Measurements from ENCODE around the gene MPG. TPM values are rescaled to one million over a fixed set of nuclear protein-coding genes. Genes with fewer than 3 reads are reported as not detected.

The MPG gene
- total and polyA plus RNA-seq, 2 donors (not counting 1 experiment from before 2014, with no cell fraction given), result 59.6 to 66.4 TPM

- intact Hi-C loops (cut with micrococcal nuclease), result loop anchor here (1.0 kb wide), 1 partner anchor 20 kb away; no protein-coding TSS in a partner anchor
- H3K9me3 Mint-ChIP-seq (ENCODE audit: insufficient read depth), result no peaks in the 10 kb centered on the region
- peaks cover 25% of the 10 kb centered on the region for H3K4me1 Mint-ChIP-seq
- H3K4me3 Mint-ChIP-seq, result peak overlapping the region; percentile 80
- ChIA-PET CTCF (interaction anchor here (0.9 to 4.2 kb wide), 6 partner anchors 11 to 97 kb away, joined by 4 to 31 read pairs (median 5); partner anchors contain the start of gene RHBDF1), POLR2A (interaction anchor here (1.1 to 1.7 kb wide), 2 partner anchors 19 to 47 kb away, joined by 4 to 9 read pairs; no protein-coding TSS in a partner anchor)
- peak overlapping the region; percentile 67 for H3K4me2 ChIP-seq (replicated peaks; ENCODE audit: low read depth, low read length, poor library complexity, severe bottlenecking)
- H3K9me3 ChIP-seq (ENCODE audit: control extremely low read depth in 1 of 3, control insufficient read depth in 2 of 3, insufficient read depth in 1 of 3, low read length in 2 of 3), result no peaks in the 10 kb centered on the region
- peak overlapping the region; percentile 96 for H3K27ac Mint-ChIP-seq
- no peaks in the 10 kb centered on the region for H3K27me3 ChIP-seq (replicated peaks in 1 of 4; ENCODE audit: control extremely low read depth in 1 of 4, control insufficient read depth in 3 of 4, insufficient read depth in 4 of 4, low read length in 3 of 4)
- TF ChIP-seq EZH2 (IDR thresholded peaks at IDR 0.05; ENCODE audit: borderline replicate concordance, insufficient read depth, low read depth, low read length, poor library complexity, severe bottlenecking), result no peak
- no peak for TF ChIP-seq CTCF (IDR thresholded peaks at IDR 0.05)
- ATAC-seq (ENCODE audit: low read depth) (no peak), DNase-seq (no peak)
- peaks cover 13% of the 10 kb centered on the region for H3K79me2 ChIP-seq (ENCODE audit: control insufficient read depth, insufficient read depth, low read length)
- peaks cover 0 to 44% of the 10 kb centered on the region in 2 experiments for H3K36me3 ChIP-seq (replicated peaks in 1 of 2; ENCODE audit: control extremely low read depth in 1 of 2, control insufficient read depth in 1 of 2, extremely low read depth in 1 of 2, insufficient read depth in 2 of 2, low read length in 1 of 2)
- no peak overlapping the region for H2AFZ ChIP-seq (ENCODE audit: insufficient read depth, low read depth, low read length, poor library complexity, severe bottlenecking)
- no peak overlapping the region for H3K4me3 ChIP-seq (ENCODE audit: control extremely low read depth in 1 of 5, extremely low read depth in 1 of 5, insufficient read depth in 1 of 5, low read depth in 2 of 5, low read length in 4 of 5)
- H3K27ac ChIP-seq (ENCODE audit: low read length in 2 of 2), result peak overlapping the region; percentile 86 to 93
- peaks cover 9% of the 10 kb centered on the region for H4K20me1 ChIP-seq (ENCODE audit: control insufficient read depth, insufficient read depth, low read length, poor library complexity, severe bottlenecking)
- peaks cover 21 to 26% of the 10 kb centered on the region in 2 donors for H3K4me1 ChIP-seq (ENCODE audit: control insufficient read depth in 2 of 2, insufficient read depth in 2 of 2, low read length in 2 of 2)
- no peaks in the 10 kb centered on the region for H3K27me3 Mint-ChIP-seq
- WGBS (ENCODE audit: insufficient coverage), result 75% methylated on average over 18 of the region's 18 CpGs
- peak overlapping the region; percentile 12 for H3K9ac ChIP-seq (ENCODE audit: low read length)
Measured at GRCh38 chr16:85407-85782, 7.4 kb downstream of the MPG start.

GRCh38 chr16:85865-86264 is 7.8 kb downstream of the MPG start:
- CTCF ChIA-PET, result interaction anchor here (0.9 to 4.2 kb wide), 3 partner anchors 11 to 97 kb away, joined by 4 to 31 read pairs (median 20); no protein-coding TSS in a partner anchor
- WGBS (ENCODE audit: insufficient coverage), result 75% methylated on average over 9 of the region's 9 CpGs

More at GRCh38 chr16:85865-86264, 7.8 kb downstream of the MPG start:
- H3K27ac ChIP-seq (ENCODE audit: low read length in 2 of 2), result peak overlapping the region in 1 of 2 donors; percentile 93
- peaks cover 21 to 26% of the 10 kb centered on the region in 2 donors for H3K4me1 ChIP-seq (ENCODE audit: control insufficient read depth in 2 of 2, insufficient read depth in 2 of 2, low read length in 2 of 2)
- H3K9ac ChIP-seq (ENCODE audit: low read length), result no peak overlapping the region
- Mint-ChIP-seq H3K27ac (peak overlapping the region; percentile 72), H3K4me1 (peaks cover 25% of the 10 kb centered on the region), H3K4me3 (no peak overlapping the region), H3K9me3 (ENCODE audit: insufficient read depth) (no peaks in the 10 kb centered on the region), H3K27me3 (no peaks in the 10 kb centered on the region)
- H3K36me3 ChIP-seq (replicated peaks in 1 of 2; ENCODE audit: control extremely low read depth in 1 of 2, control insufficient read depth in 1 of 2, extremely low read depth in 1 of 2, insufficient read depth in 2 of 2, low read length in 1 of 2), result peaks cover 0 to 46% of the 10 kb centered on the region in 2 experiments
- POLR2A ChIA-PET, result interaction anchor here (1.7 kb wide), 1 partner anchor 20 kb away, joined by 9 read pairs; no protein-coding TSS in a partner anchor
- no peak overlapping the region for H3K4me2 ChIP-seq (replicated peaks; ENCODE audit: low read depth, low read length, poor library complexity, severe bottlenecking)
- ATAC-seq (ENCODE audit: low read depth) (no peak), DNase-seq (no peak)
- peaks cover 13% of the 10 kb centered on the region for H3K79me2 ChIP-seq (ENCODE audit: control insufficient read depth, insufficient read depth, low read length)
- no peaks in the 10 kb centered on the region for H3K27me3 ChIP-seq (replicated peaks in 1 of 4; ENCODE audit: control extremely low read depth in 1 of 4, control insufficient read depth in 3 of 4, insufficient read depth in 4 of 4, low read length in 3 of 4)
- H4K20me1 ChIP-seq (ENCODE audit: control insufficient read depth, insufficient read depth, low read length, poor library complexity, severe bottlenecking), result peaks cover 9% of the 10 kb centered on the region
- H3K4me3 ChIP-seq (ENCODE audit: control extremely low read depth in 1 of 5, extremely low read depth in 1 of 5, insufficient read depth in 1 of 5, low read depth in 2 of 5, low read length in 4 of 5), result no peak overlapping the region
- intact Hi-C loops (cut with micrococcal nuclease), result loop anchor here (1.0 kb wide), 1 partner anchor 21 kb away; no protein-coding TSS in a partner anchor
- no peak overlapping the region for H2AFZ ChIP-seq (ENCODE audit: insufficient read depth, low read depth, low read length, poor library complexity, severe bottlenecking)
- no peaks in the 10 kb centered on the region for H3K9me3 ChIP-seq (ENCODE audit: control extremely low read depth in 1 of 3, control insufficient read depth in 2 of 3, insufficient read depth in 1 of 3, low read length in 2 of 3)
- TF ChIP-seq CTCF (IDR thresholded peaks at IDR 0.05), result no peak
- no peak for TF ChIP-seq EZH2 (IDR thresholded peaks at IDR 0.05; ENCODE audit: borderline replicate concordance, insufficient read depth, low read depth, low read length, poor library complexity, severe bottlenecking)
